SK-MEL-5 (cell line): ENCODE results near the gene DRC3. TPM values are rescaled to one million over a fixed set of nuclear protein-coding genes. Genes with fewer than 3 reads are reported as not detected.

ENCODE experiments used
- DNase-seq: peaks from one replicate; pipeline ENCODE4 v3.0.0-alpha.2; 2016; ENCODE audit warnings: low read depth, low spot score
- in situ Hi-C: cut with HindIII; loops from 2 replicates; pipeline ENCODE4 v1.10.0; 2016; ENCODE audit warnings: low sequenced_read_pairs, high pct_unique_total_duplicates, low pct_unique_long_range_greater_than_20kb
- total RNA-seq: library from RNA; depleted of rRNA; stranded (reverse); fragments of >200 nt; shearing (Covaris generic); gene quantifications from 2 replicates; pipeline ENCODE4 v1.2.3, GENCODE V29; 2014; rRNA removed

DRC3 gene
- total RNA-seq, 1 experiment from 2014 or later = 1.1 TPM

GRCh38 chr17:18044609-18045008, 71.9 kb downstream of the DRC3 start:
- in situ Hi-C loops = no loop called here
- DNase-seq = no peak

GRCh38 chr17:18045691-18046350, 73.2 kb downstream of the DRC3 start:
- DNase-seq = no peak
- in situ Hi-C loops = no loop called here

DNA sequence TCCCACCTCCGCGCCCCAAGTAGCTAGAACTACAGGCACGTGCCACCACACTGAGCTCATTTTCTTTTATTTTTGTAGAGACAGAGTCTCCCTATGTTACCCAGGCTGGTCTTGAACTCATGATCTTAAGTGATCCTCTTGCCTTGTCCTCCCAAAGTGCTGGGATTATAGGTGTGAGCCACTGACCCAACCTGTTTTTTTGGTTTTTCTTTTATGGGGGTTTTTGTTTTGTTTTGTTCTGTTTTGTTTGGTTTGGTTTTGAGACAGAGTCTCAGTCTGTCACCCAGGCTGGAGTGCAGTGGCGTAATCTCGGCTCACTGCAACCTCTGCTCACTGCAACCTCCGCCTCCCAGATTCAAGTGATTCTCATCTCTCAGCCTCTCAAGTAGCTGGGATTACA, 82.9 kb downstream of the DRC3 start:
- in situ Hi-C loops = no loop called here
- no peak for DNase-seq

- in situ Hi-C loops = no loop called here
These were observed 83.6 kb downstream of the DRC3 start for GRCh38 chr17:18056214-18056613.

DNA sequence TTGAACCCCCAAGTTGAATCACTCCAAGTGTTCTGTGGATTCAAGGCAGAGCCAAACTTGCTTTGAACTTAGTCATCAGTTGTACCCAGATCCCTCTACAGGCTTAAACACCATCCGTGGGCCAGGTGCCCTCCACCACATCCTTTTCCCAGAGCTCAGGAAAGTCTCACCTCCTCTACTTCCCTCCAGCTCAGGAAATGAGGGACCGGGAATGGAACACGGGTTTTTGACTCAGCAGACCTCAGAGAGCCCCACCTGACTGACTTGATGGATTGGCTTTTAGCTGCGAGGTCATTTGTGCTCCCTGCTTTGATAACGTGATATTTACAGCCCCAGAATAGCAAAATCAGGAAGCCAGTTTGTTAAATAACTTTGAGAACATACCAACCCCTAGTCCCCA, 86.6 kb downstream of the DRC3 start:
- no peak for DNase-seq
- in situ Hi-C loops = no loop called here

More at GRCh38 chr17:18056214-18056613, 83.6 kb downstream of the DRC3 start:
- DNase-seq = no peak

- in situ Hi-C loops = no loop called here
- no peak for DNase-seq
These were observed 91.4 kb downstream of the DRC3 start for GRCh38 chr17:18064053-18064452.

DNA sequence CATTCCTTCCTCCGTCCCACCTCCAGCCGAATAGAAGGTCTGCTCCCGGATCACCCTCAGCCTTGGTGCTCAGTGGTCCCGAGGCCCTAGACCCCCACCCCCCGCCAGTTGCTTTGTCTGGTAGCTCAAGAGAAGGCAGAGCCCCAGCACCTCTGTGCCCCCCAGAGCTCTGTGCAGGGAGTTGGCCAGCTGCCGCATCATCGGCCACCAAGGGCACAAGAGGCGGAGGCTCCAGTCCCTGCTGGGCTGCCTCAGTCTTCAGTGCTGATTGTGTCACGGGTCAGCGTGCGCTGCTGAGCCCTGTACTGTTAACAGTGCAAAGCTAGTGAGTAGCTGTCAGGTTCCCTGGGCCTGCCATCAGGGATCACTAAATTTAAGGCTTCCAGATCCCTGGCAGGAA, 92.9 kb downstream of the DRC3 start:
- in situ Hi-C loops = no loop called here
- DNase-seq = no peak

Other genes with a start within 250 kb of the DRC3 start
- 75.8 and 77.3 TPM in 2 replicates for gene SREBF1, start 135.9 kb upstream of the DRC3 start, total RNA-seq
- gene TOM1L2, start 462 bp upstream of the DRC3 start, total RNA-seq = 7.7 and 9.7 TPM in 2 replicates
- 26.6 and 27.7 TPM in 2 replicates for gene ATPAF2, start 66.3 kb downstream of the DRC3 start, total RNA-seq
- 6.3 and 6.8 TPM in 2 replicates for gene GID4, start 66.5 kb downstream of the DRC3 start, total RNA-seq
- 43.0 and 44.2 TPM in 2 replicates for gene DRG2, start 115.1 kb downstream of the DRC3 start, total RNA-seq
- 0.08 and 0.16 TPM in 2 replicates for gene MYO15A, start 135.9 kb downstream of the DRC3 start, total RNA-seq
- gene ALKBH5, start 211.0 kb downstream of the DRC3 start, total RNA-seq = 85.5 and 97.6 TPM in 2 replicates